GM23338 (cell line): ENCODE measurements around the gene TXNRD3. TPM values are rescaled to one million over a fixed set of nuclear protein-coding genes. Genes with fewer than 3 reads are reported as not detected.
A peak's percentile ranks its signal among the peaks of the same experiment; 100 is the strongest.

Experiments
- ATAC-seq: fragments of 200-7000 bp; cut with Tn5 transposase; 3 replicates; pipeline ENCODE4 v1.9.1; 2020
- DNase-seq: peaks from one replicate; pipeline ENCODE4 v3.0.0-alpha.2; 2015; ENCODE audit warnings: low spot score
- H2AFZ ChIP-seq: fragments of 200-600 bp; sonication (generic); 2 replicates; pipeline ENCODE4 v1.8.0; 2016; ENCODE audit warnings: antibody characterized with exemption, mild to moderate bottlenecking, moderate library complexity
- H3F3A ChIP-seq: fragments of 200-600 bp; sonication (generic); replicated peaks from 2 replicates; pipeline ENCODE4 v1.8.0; 2017; ENCODE audit warnings: antibody characterized with exemption, mixed run types, low read depth
- H3K27ac ChIP-seq: fragments of 200-600 bp; sonication (generic); 2 replicates; pipeline ENCODE4 v1.6.1; 2016; ENCODE audit warnings: low read depth
- H3K27me3 ChIP-seq: fragments of 200-600 bp; sonication (generic); 2 replicates; pipeline ENCODE4 v1.8.0; 2016; ENCODE audit warnings: mild to moderate bottlenecking, mixed run types, moderate library complexity; ENCODE audit not compliant: insufficient read depth
- H3K36me3 ChIP-seq: fragments of 200-600 bp; sonication (generic); 2 replicates; pipeline ENCODE4 v1.8.0; 2016; ENCODE audit warnings: mild to moderate bottlenecking; ENCODE audit not compliant: insufficient read depth
- H3K4me1 ChIP-seq: fragments of 200-600 bp; sonication (generic); 2 replicates; pipeline ENCODE4 v1.8.0; 2016; ENCODE audit warnings: mild to moderate bottlenecking, moderate library complexity; ENCODE audit not compliant: insufficient read depth
- H3K4me2 ChIP-seq: fragments of 200-600 bp; sonication (generic); 2 replicates; pipeline ENCODE4 v1.7.1; 2017; ENCODE audit warnings: mixed run types
- H3K4me3 ChIP-seq: fragments of 200-600 bp; sonication (generic); 2 replicates; pipeline ENCODE4 v1.6.1; 2016; ENCODE audit warnings: mixed run types
- H3K79me2 ChIP-seq: fragments of 200-600 bp; sonication (generic); replicated peaks from 2 replicates; pipeline ENCODE4 v1.8.0; 2017; ENCODE audit warnings: mild to moderate bottlenecking; ENCODE audit not compliant: insufficient read depth
- H3K9me2 ChIP-seq: fragments of 200-600 bp; sonication (generic); 2 replicates; pipeline ENCODE4 v1.8.0; 2017; ENCODE audit not compliant: insufficient read depth
- H4K20me1 ChIP-seq: fragments of 200-600 bp; sonication (generic); replicated peaks from 2 replicates; pipeline ENCODE4 v1.8.0; 2017; ENCODE audit warnings: mild to moderate bottlenecking; ENCODE audit not compliant: insufficient read depth
- H3K27ac Mint-ChIP-seq: 2 replicates; pipeline ENCODE4 v1.8.0; 2020; ENCODE audit warnings: inconsistent platforms, mild to moderate bottlenecking, moderate library complexity, mixed read lengths
- H3K27me3 Mint-ChIP-seq: 3 replicates; pipeline ENCODE4 v1.8.0; 2022; ENCODE audit warnings: low read depth, mild to moderate bottlenecking, moderate library complexity, mixed read lengths, inconsistent platforms; ENCODE audit not compliant: insufficient read depth, poor library complexity
- H3K36me3 Mint-ChIP-seq: 3 replicates; pipeline ENCODE4 v1.8.0; 2021; ENCODE audit warnings: low read depth, mild to moderate bottlenecking, inconsistent platforms, moderate library complexity, mixed read lengths
- H3K4me1 Mint-ChIP-seq: 3 replicates; pipeline ENCODE4 v1.8.0; 2020; ENCODE audit warnings: mild to moderate bottlenecking, inconsistent platforms, mixed read lengths
- H3K4me3 Mint-ChIP-seq: 3 replicates; pipeline ENCODE4 v1.8.0; 2021; ENCODE audit warnings: moderate library complexity, mild to moderate bottlenecking, inconsistent platforms, mixed read lengths
- H3K9me3 Mint-ChIP-seq: 3 replicates; pipeline ENCODE4 v1.8.0; 2020; ENCODE audit warnings: moderate library complexity, mild to moderate bottlenecking, inconsistent platforms, mixed read lengths
- CREB1 ChIP-seq: fragments of 250-450 bp; sonication (Bioruptor Pico); IDR thresholded peaks from 2 replicates; pipeline ENCODE4 v1.5.0; 2020; ENCODE audit warnings: low read depth, mild to moderate bottlenecking, moderate library complexity
- EZH2 ChIP-seq: fragments of 200-600 bp; sonication (generic); IDR thresholded peaks from one replicate; pipeline ENCODE4 v1.8.0; 2017; ENCODE audit warnings: antibody characterized with exemption, mild to moderate bottlenecking, low read depth; ENCODE audit not compliant: unreplicated experiment
- EZH2phosphoT487 ChIP-seq: fragments of 200-600 bp; sonication (generic); IDR thresholded peaks from one replicate; pipeline ENCODE4 v1.8.1; 2018; ENCODE audit warnings: antibody characterized with exemption; ENCODE audit not compliant: unreplicated experiment
- JUNB ChIP-seq: IDR thresholded peaks from one replicate; pipeline ENCODE4 v1.6.1; 2016; ENCODE audit warnings: antibody characterized with exemption; ENCODE audit not compliant: unreplicated experiment
- NANOG ChIP-seq: IDR thresholded peaks from 2 replicates; pipeline ENCODE4 v1.6.1; 2016; ENCODE audit warnings: antibody characterized with exemption, borderline replicate concordance
- POLR2AphosphoS5 ChIP-seq: IDR thresholded peaks from 2 replicates; pipeline ENCODE4 v1.6.1; 2016; ENCODE audit warnings: antibody characterized with exemption, low read depth
- STAT1 ChIP-seq: IDR thresholded peaks from one replicate; pipeline ENCODE4 v1.6.1; 2016; ENCODE audit warnings: antibody characterized with exemption; ENCODE audit not compliant: unreplicated experiment
- ZNF114 ChIP-seq: fragments of 250-450 bp; sonication (Bioruptor Pico); IDR thresholded peaks from 2 replicates; pipeline ENCODE4 v1.5.0; 2020; ENCODE audit warnings: mild to moderate bottlenecking, moderate library complexity
- ZNF331 ChIP-seq: fragments of 250-450 bp; sonication (Bioruptor Pico); IDR thresholded peaks from 2 replicates; pipeline ENCODE4 v1.5.0; 2020; ENCODE audit warnings: low read depth, mild to moderate bottlenecking, moderate library complexity
- polyA plus RNA-seq: library from polyadenylated mRNA; unstranded; fragments of >200 nt; fragmentation: Nextera tagmentation; extraction: Ambion mirVana; gene quantifications from 2 replicates; pipeline ENCODE4 v1.2.1, GENCODE V29; 2016
- total RNA-seq: library from RNA; depleted of rRNA; stranded (reverse); fragments of >200 nt; shearing (Covaris generic); gene quantifications from 2 replicates; pipeline ENCODE4 v1.2.3, GENCODE V29; 2014
- TF ChIP-seq, protein P1 (sequence below): IDR thresholded peaks from one replicate; pipeline ENCODE4 v1.6.1; 2018; ENCODE audit warnings: antibody characterized with exemption; ENCODE audit not compliant: unreplicated experiment
- TF ChIP-seq, protein P2 (sequence below): fragments of 250-450 bp; sonication (Bioruptor Pico); IDR thresholded peaks from 2 replicates; pipeline ENCODE4 v1.5.0; 2020; ENCODE audit warnings: mild to moderate bottlenecking, moderate library complexity
- TF ChIP-seq, protein P3 (sequence below), 2 experiments: fragments of 200-600 bp in 1 of 2; sonication (generic) in 1 of 2; conservative IDR thresholded peaks; 2 replicates each; pipeline versions ENCODE4 v1.5.1 to v1.6.1; 2016 to 2017; ENCODE audit warnings: antibody characterized with exemption in 2 of 2, low read depth in 2 of 2, mild to moderate bottlenecking in 2 of 2, moderate library complexity in 1 of 2
- TF ChIP-seq, protein P4 (sequence below): IDR thresholded peaks from 2 replicates; pipeline ENCODE4 v1.6.1; 2016; ENCODE audit warnings: antibody characterized with exemption

Gene TXNRD3
- total and polyA plus RNA-seq, 2 experiments from 2014 or later = 3.0 to 4.1 TPM

DNA sequence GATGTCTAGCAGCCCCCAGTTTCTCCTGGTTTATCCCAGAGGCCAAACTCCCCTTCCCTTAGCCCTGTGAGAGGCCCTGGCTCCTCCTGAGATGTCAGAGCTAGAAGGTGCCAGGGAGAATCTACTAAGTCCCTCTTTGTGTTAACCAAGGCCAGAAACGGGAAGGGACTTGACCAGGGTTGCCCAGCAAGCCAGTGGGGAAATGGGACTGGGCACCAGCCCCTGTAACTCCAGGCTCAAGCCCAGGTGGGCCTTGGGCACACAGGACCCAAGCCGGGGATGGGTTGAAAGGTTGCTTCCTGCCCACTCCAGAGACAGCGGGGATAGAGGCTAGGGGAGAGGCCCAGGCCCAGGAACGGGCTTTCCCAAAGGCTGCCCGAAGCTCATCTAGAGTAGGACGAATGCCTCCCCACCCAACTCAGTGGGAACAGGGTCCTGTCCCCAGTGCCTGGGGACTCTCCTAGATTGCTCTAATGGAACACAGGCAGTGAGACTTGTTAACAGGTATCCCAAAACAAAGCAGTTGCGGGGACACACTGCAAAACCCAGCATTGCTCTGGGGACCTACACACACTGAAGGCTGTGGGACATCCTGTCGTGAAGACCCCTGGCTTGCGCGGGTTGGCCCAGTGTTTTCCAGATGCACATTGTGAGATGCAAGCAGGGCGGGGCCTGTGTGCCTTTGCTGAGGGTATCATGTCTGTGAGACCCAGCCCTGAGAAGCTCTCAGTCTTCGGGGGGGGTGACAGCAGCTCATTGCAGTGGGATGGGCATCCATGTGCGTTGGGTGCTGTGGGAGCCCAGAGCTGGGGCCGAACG lies 12.9 kb upstream of the TXNRD3 start:
- H4K20me1 ChIP-seq = no peaks in the 10 kb centered on the region
- no peaks in the 10 kb centered on the region for H3K9me3 Mint-ChIP-seq
- H3K27me3 Mint-ChIP-seq = peaks cover 3% of the 10 kb centered on the region
- no peak overlapping the region for H3K27ac ChIP-seq
- H3K27me3 ChIP-seq = no peaks in the 10 kb centered on the region
- 0 out of 2 replicates have a peak overlapping the region, but pooled peaks have one; percentile 47 for H2AFZ ChIP-seq
- ATAC-seq = no peak
- no peak overlapping the region for H3K4me2 ChIP-seq
- no peak overlapping the region for H3K27ac Mint-ChIP-seq
- no peak overlapping the region for H3K4me3 ChIP-seq
- H3F3A ChIP-seq = no peaks in the 10 kb centered on the region
- H3K4me3 Mint-ChIP-seq = no peak overlapping the region
- no peaks in the 10 kb centered on the region for H3K79me2 ChIP-seq
- no peak for DNase-seq
- H3K4me1 Mint-ChIP-seq = peaks cover 6% of the 10 kb centered on the region; the same call in 2 of the 3 replicates
- no peaks in the 10 kb centered on the region for H3K36me3 ChIP-seq
- no peaks in the 10 kb centered on the region for H3K36me3 Mint-ChIP-seq
- no peak for TF ChIP-seq POLR2AphosphoS5
- TF ChIP-seq, protein P1, sequence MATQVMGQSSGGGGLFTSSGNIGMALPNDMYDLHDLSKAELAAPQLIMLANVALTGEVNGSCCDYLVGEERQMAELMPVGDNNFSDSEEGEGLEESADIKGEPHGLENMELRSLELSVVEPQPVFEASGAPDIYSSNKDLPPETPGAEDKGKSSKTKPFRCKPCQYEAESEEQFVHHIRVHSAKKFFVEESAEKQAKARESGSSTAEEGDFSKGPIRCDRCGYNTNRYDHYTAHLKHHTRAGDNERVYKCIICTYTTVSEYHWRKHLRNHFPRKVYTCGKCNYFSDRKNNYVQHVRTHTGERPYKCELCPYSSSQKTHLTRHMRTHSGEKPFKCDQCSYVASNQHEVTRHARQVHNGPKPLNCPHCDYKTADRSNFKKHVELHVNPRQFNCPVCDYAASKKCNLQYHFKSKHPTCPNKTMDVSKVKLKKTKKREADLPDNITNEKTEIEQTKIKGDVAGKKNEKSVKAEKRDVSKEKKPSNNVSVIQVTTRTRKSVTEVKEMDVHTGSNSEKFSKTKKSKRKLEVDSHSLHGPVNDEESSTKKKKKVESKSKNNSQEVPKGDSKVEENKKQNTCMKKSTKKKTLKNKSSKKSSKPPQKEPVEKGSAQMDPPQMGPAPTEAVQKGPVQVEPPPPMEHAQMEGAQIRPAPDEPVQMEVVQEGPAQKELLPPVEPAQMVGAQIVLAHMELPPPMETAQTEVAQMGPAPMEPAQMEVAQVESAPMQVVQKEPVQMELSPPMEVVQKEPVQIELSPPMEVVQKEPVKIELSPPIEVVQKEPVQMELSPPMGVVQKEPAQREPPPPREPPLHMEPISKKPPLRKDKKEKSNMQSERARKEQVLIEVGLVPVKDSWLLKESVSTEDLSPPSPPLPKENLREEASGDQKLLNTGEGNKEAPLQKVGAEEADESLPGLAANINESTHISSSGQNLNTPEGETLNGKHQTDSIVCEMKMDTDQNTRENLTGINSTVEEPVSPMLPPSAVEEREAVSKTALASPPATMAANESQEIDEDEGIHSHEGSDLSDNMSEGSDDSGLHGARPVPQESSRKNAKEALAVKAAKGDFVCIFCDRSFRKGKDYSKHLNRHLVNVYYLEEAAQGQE = no peak
- TF ChIP-seq EZH2phosphoT487 = no peak
- no peak for TF ChIP-seq STAT1
- TF ChIP-seq CREB1 (CRISPR knock-in tag) = no peak
- no peak for TF ChIP-seq EZH2
- no peak for TF ChIP-seq ZNF331
- no peak for TF ChIP-seq NANOG
- TF ChIP-seq, protein P2, sequence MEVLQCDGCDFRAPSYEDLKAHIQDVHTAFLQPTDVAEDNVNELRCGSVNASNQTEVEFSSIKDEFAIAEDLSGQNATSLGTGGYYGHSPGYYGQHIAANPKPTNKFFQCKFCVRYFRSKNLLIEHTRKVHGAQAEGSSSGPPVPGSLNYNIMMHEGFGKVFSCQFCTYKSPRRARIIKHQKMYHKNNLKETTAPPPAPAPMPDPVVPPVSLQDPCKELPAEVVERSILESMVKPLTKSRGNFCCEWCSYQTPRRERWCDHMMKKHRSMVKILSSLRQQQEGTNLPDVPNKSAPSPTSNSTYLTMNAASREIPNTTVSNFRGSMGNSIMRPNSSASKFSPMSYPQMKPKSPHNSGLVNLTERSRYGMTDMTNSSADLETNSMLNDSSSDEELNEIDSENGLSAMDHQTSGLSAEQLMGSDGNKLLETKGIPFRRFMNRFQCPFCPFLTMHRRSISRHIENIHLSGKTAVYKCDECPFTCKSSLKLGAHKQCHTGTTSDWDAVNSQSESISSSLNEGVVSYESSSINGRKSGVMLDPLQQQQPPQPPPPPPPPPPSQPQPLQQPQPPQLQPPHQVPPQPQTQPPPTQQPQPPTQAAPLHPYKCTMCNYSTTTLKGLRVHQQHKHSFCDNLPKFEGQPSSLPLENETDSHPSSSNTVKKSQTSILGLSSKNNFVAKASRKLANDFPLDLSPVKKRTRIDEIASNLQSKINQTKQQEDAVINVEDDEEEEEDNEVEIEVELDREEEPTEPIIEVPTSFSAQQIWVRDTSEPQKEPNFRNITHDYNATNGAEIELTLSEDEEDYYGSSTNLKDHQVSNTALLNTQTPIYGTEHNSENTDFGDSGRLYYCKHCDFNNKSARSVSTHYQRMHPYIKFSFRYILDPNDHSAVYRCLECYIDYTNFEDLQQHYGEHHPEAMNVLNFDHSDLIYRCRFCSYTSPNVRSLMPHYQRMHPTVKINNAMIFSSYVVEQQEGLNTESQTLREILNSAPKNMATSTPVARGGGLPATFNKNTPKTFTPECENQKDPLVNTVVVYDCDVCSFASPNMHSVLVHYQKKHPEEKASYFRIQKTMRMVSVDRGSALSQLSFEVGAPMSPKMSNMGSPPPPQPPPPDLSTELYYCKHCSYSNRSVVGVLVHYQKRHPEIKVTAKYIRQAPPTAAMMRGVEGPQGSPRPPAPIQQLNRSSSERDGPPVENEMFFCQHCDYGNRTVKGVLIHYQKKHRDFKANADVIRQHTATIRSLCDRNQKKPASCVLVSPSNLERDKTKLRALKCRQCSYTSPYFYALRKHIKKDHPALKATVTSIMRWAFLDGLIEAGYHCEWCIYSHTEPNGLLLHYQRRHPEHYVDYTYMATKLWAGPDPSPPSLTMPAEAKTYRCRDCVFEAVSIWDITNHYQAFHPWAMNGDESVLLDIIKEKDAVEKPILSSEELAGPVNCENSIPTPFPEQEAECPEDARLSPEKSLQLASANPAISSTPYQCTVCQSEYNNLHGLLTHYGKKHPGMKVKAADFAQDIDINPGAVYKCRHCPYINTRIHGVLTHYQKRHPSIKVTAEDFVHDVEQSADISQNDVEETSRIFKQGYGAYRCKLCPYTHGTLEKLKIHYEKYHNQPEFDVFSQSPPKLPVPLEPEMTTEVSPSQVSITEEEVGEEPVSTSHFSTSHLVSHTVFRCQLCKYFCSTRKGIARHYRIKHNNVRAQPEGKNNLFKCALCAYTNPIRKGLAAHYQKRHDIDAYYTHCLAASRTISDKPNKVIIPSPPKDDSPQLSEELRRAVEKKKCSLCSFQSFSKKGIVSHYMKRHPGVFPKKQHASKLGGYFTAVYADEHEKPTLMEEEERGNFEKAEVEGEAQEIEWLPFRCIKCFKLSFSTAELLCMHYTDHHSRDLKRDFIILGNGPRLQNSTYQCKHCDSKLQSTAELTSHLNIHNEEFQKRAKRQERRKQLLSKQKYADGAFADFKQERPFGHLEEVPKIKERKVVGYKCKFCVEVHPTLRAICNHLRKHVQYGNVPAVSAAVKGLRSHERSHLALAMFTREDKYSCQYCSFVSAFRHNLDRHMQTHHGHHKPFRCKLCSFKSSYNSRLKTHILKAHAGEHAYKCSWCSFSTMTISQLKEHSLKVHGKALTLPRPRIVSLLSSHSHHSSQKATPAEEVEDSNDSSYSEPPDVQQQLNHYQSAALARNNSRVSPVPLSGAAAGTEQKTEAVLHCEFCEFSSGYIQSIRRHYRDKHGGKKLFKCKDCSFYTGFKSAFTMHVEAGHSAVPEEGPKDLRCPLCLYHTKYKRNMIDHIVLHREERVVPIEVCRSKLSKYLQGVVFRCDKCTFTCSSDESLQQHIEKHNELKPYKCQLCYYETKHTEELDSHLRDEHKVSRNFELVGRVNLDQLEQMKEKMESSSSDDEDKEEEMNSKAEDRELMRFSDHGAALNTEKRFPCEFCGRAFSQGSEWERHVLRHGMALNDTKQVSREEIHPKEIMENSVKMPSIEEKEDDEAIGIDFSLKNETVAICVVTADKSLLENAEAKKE = no peak
- no peak for TF ChIP-seq JUNB
- no peak for TF ChIP-seq ZNF114
- TF ChIP-seq, protein P3, sequence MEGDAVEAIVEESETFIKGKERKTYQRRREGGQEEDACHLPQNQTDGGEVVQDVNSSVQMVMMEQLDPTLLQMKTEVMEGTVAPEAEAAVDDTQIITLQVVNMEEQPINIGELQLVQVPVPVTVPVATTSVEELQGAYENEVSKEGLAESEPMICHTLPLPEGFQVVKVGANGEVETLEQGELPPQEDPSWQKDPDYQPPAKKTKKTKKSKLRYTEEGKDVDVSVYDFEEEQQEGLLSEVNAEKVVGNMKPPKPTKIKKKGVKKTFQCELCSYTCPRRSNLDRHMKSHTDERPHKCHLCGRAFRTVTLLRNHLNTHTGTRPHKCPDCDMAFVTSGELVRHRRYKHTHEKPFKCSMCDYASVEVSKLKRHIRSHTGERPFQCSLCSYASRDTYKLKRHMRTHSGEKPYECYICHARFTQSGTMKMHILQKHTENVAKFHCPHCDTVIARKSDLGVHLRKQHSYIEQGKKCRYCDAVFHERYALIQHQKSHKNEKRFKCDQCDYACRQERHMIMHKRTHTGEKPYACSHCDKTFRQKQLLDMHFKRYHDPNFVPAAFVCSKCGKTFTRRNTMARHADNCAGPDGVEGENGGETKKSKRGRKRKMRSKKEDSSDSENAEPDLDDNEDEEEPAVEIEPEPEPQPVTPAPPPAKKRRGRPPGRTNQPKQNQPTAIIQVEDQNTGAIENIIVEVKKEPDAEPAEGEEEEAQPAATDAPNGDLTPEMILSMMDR (conservative IDR thresholded peaks at IDR 0.05; ENCODE audit: low read depth in 2 of 2) = no peak
- TF ChIP-seq, protein P4, sequence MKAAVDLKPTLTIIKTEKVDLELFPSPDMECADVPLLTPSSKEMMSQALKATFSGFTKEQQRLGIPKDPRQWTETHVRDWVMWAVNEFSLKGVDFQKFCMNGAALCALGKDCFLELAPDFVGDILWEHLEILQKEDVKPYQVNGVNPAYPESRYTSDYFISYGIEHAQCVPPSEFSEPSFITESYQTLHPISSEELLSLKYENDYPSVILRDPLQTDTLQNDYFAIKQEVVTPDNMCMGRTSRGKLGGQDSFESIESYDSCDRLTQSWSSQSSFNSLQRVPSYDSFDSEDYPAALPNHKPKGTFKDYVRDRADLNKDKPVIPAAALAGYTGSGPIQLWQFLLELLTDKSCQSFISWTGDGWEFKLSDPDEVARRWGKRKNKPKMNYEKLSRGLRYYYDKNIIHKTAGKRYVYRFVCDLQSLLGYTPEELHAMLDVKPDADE = no peak
- H3K9me2 ChIP-seq = no peaks in the 10 kb centered on the region
- H3K4me1 ChIP-seq = no peaks in the 10 kb centered on the region
